SK-N-SH (cell line): ENCODE results near the gene RNF166.

Experiments
- CTCF ChIP-seq: fragments of 200-600 bp; sonication (generic); IDR thresholded peaks from 2 replicates; pipeline ENCODE4 v1.6.1; 2017; ENCODE audit warnings: antibody characterized with exemption, mild to moderate bottlenecking, moderate library complexity
- ELF1 ChIP-seq: IDR thresholded peaks from 2 replicates; pipeline ENCODE4 v1.4.0; 2012
- EP300 ChIP-seq, 2 experiments: IDR thresholded peaks; 2 replicates each; pipeline versions ENCODE4 v1.4.0 to v1.6.1; 2012; ENCODE audit warnings: borderline replicate concordance in 1 of 2, low read depth in 1 of 2, low read length in 1 of 2
- JUND ChIP-seq: IDR thresholded peaks from 2 replicates; pipeline ENCODE4 v1.4.0; 2012
- MXI1 ChIP-seq: IDR thresholded peaks from 2 replicates; pipeline ENCODE4 v1.6.1; 2012; ENCODE audit warnings: mild to moderate bottlenecking, low read depth, low read length, improper control_type of control experiment
- NRF1 ChIP-seq: IDR thresholded peaks from 2 replicates; pipeline ENCODE4 v1.6.1; 2012; ENCODE audit warnings: low read depth, mild to moderate bottlenecking, low read length
- PBX3 ChIP-seq: IDR thresholded peaks from 2 replicates; pipeline ENCODE4; 2012
- RAD21 ChIP-seq: IDR thresholded peaks from 2 replicates; pipeline ENCODE4 v1.6.1; 2012; ENCODE audit warnings: mild to moderate bottlenecking, low read length
- SMC3 ChIP-seq: IDR thresholded peaks from 2 replicates; pipeline ENCODE4 v1.6.1; 2012; ENCODE audit warnings: low read depth, low read length, improper control_type of control experiment
- TAF1 ChIP-seq: IDR thresholded peaks from 2 replicates; pipeline ENCODE4 v1.6.1; 2012; ENCODE audit warnings: low read depth, mild to moderate bottlenecking, low read length, moderate library complexity, borderline replicate concordance
- TEAD4 ChIP-seq: IDR thresholded peaks from 2 replicates; pipeline ENCODE4 v1.4.0; 2012; ENCODE audit warnings: mild to moderate bottlenecking, borderline replicate concordance; ENCODE audit not compliant: insufficient read depth
- TF ChIP-seq, protein P1 (sequence below): IDR thresholded peaks from 2 replicates; pipeline ENCODE4 v1.6.1; 2012; ENCODE audit warnings: mild to moderate bottlenecking, low read depth, low read length, moderate library complexity
- TF ChIP-seq, protein P2 (sequence below): IDR thresholded peaks from 2 replicates; pipeline ENCODE4 v1.4.0; 2012; ENCODE audit warnings: low read depth, borderline replicate concordance

DNA sequence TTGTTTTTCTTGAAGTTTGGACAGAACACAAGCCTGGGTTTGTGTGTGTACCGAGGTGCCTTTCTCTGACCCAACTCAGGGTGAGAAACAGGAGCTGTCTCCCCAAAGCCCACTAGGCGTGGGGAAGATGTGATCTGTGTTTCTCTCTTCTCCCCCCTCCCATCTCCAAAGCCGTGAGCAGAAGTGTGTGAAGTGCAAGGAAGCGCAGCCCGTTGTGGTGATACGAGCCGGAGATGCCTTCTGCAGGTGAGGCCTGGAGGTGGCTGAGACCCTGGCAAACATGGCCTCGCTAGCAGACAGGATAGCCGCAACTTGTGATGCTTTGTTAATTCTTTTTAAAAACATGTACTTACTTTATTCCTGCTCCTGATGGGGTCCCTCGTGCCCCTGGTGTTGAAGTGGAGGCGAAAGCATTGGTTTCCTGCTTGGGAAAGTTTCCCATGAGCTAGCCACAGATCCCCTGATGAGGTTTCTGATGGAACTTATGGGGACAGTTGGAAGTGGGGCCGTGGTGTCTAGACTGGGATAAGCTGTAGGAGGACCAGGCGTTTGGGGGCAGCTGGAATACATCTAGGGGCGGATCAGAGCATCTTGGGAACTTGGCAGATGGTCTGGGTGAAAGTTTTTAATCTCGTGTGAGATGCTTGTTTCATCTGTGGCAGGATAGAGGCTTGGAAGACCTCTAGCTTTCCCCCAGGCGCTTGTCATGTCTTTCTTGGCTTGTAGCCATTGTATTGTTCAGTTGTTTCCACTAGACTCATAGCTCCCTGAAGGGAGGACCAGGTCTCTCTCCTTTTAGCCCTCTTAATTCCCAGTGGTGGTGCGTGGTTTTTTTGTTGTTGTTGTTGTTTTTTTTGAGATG lies 988 bp upstream of the RNF166 start:
- TF ChIP-seq PBX3 (no peak), TAF1 (no peak), SMC3 (no peak), NRF1 (no peak), RAD21 (no peak), CTCF (no peak), MXI1 (no peak), EP300 (IDR thresholded peaks at IDR 0.05; ENCODE audit: borderline replicate concordance in 1 of 2, low read depth in 1 of 2, low read length in 1 of 2) (no peak), JUND (no peak), TEAD4 (no peak), ELF1 (no peak)
- TF ChIP-seq, protein P1, sequence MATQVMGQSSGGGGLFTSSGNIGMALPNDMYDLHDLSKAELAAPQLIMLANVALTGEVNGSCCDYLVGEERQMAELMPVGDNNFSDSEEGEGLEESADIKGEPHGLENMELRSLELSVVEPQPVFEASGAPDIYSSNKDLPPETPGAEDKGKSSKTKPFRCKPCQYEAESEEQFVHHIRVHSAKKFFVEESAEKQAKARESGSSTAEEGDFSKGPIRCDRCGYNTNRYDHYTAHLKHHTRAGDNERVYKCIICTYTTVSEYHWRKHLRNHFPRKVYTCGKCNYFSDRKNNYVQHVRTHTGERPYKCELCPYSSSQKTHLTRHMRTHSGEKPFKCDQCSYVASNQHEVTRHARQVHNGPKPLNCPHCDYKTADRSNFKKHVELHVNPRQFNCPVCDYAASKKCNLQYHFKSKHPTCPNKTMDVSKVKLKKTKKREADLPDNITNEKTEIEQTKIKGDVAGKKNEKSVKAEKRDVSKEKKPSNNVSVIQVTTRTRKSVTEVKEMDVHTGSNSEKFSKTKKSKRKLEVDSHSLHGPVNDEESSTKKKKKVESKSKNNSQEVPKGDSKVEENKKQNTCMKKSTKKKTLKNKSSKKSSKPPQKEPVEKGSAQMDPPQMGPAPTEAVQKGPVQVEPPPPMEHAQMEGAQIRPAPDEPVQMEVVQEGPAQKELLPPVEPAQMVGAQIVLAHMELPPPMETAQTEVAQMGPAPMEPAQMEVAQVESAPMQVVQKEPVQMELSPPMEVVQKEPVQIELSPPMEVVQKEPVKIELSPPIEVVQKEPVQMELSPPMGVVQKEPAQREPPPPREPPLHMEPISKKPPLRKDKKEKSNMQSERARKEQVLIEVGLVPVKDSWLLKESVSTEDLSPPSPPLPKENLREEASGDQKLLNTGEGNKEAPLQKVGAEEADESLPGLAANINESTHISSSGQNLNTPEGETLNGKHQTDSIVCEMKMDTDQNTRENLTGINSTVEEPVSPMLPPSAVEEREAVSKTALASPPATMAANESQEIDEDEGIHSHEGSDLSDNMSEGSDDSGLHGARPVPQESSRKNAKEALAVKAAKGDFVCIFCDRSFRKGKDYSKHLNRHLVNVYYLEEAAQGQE: no peak
- TF ChIP-seq, protein P2, sequence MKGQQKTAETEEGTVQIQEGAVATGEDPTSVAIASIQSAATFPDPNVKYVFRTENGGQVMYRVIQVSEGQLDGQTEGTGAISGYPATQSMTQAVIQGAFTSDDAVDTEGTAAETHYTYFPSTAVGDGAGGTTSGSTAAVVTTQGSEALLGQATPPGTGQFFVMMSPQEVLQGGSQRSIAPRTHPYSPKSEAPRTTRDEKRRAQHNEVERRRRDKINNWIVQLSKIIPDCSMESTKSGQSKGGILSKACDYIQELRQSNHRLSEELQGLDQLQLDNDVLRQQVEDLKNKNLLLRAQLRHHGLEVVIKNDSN: no peak
